G401.6 (cell line): ENCODE results near the gene NCLN.
"Not testable (repeated sequence)": the region's sequence is repeated elsewhere in the genome, so short reads cannot be mapped to it uniquely, and the experiment has no call there.

Source experiments
- FAIRE-seq: peaks from 2 replicates; lab custom pipeline; 2012; peaks lifted over from hg19 to GRCh38; lab: Jason Lieb, UNC

Gene NCLN

GRCh38 chr19:3183721-3184641, 1.7 kb upstream of the NCLN start:
- FAIRE-seq = no peak

DNA sequence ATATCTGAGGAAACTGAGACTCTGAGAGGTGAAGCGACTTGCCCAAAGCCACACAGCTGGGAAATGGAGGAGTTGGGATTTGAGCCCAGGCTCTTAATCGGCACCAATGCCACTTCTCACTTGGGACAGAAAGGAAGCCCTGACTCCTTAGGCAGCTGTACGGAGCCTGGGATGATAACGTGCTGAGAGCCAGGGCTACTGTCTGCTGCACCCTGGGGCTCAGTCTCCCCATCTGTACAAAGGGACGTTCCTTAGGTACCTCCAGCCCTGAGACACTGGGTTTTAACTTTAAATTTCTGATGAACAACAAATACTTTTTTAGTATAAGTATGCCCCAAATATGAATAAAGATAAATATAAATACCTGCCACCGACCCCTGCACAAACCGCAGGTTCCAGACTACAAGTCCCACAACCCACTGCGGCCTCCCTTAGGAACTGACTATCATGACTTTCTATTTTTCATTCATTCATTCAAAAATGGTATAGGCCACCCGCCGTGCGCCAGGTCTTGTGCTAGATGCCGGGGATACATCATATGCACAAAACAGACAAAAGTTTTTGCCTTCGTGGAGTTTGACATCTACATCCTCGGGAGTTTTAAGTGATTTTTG, 776 bp upstream of the NCLN start:
- no peak for FAIRE-seq

- no peak for FAIRE-seq
These were observed 494 bp downstream of the NCLN start for GRCh38 chr19:3186160-3186688.

DNA sequence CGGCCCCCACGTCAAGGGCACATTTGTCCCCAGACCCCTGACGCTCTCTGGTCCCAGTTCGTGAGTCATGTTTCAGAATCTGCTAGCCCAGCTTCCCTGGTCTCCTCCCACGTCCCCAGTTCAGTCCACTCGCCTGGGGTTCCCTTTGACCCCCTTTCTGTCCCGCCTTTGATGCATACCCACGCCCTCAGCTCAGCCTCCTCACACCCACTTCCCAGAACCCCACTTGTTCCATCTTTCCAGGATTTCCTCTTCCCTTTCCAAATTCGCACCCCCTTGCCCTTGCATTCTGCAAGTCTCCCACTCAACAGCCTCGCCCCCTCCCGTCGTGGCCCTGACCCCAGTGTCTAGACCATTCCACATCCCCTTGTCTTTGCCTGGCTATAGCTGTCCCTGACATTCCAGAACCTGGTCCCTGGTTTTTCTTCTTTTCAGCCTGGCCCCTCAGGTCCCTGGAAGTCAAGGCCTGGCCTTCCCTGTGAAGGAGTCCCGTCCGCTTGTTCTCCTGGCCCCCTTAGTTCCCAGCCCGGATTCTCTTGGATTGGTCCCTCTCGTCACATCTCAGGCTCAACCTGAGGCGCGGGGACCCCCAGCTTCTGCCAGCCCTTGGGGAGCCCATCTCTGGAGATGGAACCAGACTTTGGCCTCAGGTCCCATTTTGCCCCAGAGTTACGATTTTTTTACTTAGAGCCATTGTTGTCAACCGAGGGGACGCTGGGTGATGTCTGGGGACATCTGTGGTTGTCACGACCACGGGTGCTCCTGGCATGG, 1.3 kb downstream of the NCLN start:
- no peak for FAIRE-seq

DNA sequence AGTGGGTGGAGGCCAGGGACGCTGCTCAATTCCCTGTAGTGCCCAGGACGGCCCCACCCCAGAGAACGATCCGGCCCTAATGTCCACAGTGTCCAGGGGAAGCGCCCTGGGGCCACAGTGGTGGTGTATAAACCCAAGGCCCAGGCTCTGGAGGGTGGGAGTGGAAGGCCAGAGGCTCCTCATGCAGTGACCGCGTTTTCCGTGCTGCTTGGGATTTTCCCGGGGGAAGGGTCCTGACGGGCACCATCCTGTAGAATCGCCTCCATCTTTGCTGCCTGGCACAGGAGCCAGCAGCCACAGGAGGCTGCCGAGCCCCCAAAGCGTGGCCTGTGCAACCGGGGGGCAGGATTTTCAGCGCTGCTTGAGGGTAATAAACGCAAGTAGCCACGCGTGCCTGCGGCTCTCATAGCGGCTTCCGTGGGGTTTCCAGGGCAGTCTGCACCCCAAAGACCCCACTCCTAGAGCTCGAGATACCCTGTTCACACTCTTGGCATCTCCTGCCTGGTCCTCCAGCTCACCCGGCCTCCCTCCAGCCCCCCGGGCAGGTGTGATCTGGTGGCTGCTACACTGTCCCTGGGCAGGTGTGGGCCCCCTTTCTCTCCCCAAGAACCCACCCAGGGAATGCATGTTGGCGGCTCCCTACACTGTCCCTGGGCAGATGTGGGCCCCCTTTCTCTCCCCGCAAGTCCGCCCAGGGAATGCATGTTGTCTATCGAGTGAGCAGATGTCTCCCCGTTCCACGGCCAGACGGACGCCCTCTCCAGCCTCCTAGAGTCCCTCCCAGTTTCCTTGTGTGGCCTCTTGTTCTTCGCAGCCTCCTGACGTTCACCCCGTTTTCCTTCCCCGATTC, 2.2 kb downstream of the NCLN start:
- no peak for FAIRE-seq

DNA sequence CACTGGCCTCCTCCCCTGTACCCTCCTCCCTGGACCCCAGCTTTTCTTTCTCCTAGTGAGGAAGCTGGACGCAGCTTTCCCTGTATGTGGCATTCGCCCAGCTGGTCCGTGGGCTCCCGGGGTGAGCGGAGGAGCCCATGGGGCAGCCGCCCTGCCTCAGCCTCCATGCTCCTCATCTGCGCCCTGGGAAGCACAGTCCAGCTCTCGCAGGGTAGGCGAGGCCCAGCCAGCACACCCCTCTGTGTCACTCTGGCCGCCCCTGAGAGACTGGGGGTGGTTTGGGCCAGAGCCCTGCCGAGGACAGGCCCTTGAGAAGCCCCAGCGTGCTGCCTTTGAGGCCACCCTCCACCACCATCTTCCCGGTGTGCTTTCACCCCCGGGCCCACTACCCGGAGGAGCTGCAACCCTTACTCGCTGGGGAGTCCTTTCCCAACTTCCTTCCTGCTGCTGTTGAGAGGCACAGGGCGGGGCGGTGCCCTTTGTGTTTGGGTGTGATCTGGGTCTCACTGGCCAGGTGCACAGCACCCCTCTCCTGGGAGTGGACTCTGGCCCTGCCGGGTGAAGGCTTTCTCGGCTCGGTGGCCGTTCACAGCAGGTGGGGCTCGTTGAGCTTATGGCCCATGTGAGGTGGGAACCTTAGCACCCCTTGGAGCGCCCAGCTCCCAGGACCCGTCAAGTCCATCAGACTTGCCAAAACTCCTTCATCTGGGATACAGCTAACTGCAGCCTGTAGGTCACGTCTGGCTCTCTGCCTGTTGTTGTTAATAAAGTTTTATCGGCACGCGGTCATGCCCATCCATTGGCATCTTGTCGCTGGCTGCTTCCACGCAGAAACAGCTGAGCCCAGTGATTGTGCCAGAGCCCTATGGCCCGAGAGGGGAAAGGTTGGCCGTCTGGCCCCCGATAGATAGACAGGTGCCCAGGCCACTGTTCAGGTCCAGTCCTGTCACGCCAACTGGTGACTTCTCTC, 3.2 kb downstream of the NCLN start:
- no peak for FAIRE-seq

- FAIRE-seq = no peak
These were observed 4.2 kb downstream of the NCLN start for GRCh38 chr19:3189702-3190469.

DNA sequence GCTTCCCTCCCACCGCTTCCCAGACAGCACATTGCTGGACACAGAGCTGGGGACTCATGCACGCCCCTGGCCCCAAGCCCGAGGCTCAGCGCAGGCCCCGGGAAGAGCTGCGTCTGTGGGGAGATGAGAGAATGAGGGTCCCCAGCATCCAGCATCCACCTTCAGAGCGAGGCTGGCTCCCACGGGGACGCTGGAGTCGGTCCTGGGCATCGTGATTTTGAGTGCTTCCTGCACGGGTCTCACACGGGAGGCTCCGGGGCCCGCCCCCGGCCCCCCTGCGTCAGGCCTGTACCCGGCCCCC, 4.7 kb downstream of the NCLN start:
- FAIRE-seq = no peak

GRCh38 chr19:3190921-3191805, 5.4 kb downstream of the NCLN start:
- FAIRE-seq = no peak

GRCh38 chr19:3191806-3192104, 6.0 kb downstream of the NCLN start:
- not testable (repeated sequence) for FAIRE-seq

GRCh38 chr19:3192228-3192635, 6.5 kb downstream of the NCLN start:
- no peak for FAIRE-seq

GRCh38 chr19:3192684-3193083, 7.0 kb downstream of the NCLN start:
- no peak for FAIRE-seq

- FAIRE-seq = no peak
These were observed 7.8 kb downstream of the NCLN start for GRCh38 chr19:3193256-3194105.

DNA sequence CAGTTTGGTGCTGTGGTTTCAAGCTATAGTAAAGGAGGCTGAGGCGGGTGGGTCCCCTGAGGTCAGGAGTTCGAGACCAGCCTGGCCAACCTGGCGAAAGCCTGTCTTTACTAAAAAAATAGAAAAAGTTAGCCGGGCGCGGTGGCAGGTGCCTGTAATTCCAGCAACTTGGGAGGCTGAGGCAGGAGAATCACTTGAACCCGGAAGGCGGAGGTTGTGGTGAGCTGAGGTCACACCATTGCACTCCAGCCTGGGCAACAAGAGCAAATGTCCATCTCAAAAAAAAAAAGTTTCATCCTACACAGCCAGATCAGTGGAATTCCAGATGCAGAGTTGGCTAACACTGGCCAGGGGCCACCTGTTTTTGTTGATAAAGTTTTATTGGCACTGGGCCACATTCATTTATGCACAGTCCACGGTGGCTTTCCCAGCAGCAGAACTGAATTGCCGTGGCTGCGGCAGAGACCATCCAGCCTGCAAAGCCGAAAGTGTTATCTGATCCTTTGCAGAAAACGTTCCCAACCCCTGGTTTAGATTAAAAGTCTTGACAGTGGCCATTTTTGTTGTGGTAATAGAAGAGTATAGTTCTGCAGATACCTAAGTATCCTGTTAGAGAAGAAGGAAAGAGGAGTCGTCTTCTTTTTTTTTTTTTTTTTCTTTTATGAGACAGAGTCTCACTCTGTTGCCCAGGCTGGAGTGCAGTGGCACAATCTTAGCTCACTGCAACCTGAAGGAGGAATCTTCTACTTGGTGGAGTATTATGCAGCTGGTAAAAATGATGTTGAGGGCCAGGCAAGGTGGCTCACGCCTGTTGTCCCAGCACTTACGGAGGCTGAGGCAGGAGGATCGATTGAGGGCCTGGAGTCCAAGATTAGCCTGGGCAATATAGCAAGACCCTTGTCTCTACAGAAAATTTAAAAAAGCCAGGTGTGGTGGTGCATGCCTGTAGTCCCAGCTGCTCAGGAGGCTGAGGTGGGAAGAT, 8.7 kb downstream of the NCLN start:
- no peak for FAIRE-seq

DNA sequence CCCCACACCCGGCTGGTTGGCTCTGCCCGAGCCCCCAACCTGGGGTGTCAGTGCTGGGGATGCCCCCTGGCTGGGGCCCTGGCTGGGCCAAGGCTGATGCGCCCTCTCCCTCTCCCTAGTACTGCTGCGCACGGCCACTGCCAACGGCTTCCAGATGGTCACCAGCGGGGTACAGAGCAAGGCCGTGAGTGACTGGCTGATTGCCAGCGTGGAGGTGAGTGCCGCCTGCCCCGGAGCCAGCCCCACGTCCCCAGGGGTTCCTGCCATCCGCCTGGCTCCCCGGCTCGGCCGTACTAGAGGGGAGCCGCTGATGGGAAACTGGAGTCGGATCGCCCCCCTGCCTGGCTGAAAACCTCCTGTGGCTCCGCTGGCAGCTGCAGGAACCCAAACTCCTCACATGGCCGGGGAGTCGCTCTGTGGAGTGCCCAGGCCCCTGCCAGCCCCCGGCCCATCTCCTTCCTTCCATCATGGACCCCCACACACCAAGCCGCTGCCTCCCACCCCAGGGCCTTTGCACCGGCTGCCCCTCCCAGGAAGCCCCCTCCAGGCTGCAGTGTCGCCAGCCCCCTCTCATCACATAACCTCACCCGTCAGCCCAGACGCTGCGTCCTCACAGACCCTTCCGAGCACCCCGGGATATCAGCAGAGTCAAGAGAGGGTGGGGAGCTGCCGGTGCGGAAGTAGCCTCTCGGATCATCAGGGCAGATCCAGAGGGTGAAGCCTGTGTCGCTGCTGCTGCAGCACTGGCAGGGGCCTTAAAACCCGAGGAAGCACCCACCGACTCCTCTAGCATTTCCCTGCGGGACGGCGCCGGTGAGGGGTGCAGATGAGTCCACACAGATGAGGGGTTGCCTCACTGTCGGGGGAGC, 10.6 kb downstream of the NCLN start:
- FAIRE-seq = no peak

DNA sequence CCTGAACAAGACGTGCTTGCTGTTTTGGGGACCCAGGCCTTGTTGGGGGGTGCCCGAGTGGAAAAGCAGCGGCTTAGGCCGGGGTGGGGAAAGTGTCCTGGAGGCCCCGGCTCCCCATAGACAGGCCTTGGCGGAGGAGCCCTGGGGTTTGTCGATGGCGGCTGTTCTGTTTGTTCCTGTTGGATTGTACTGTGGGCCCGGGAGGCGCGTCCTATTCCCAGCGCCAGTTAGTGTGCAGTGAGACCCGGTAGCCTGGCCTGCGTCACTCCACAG, 11.1 kb downstream of the NCLN start:
- no peak for FAIRE-seq
